SK-N-SH (cell line): Measurements from ENCODE around the gene TRPT1. TPM values are rescaled to one million over a fixed set of nuclear protein-coding genes. Genes with fewer than 3 reads are reported as not detected.

ENCODE experiments used
- CTCF ChIA-PET: fragments of 300-600, 350-600 bp; formaldehyde crosslinking; extraction: SDS; loops from one replicate; lab custom pipeline; 2021; lab: Yijun Ruan, JAX
- POLR2A ChIA-PET: fragments of 350-600 bp; sonication (Branson Sonifier 250); formaldehyde crosslinking; extraction: SDS; loops from one replicate; lab custom pipeline; 2020; ENCODE audit warnings: antibody characterized with exemption, inconsistent platforms; lab: Yijun Ruan, JAX
- DNase-seq: peaks from one replicate; pipeline ENCODE4 v3.0.0; 2012
- H2AFZ ChIP-seq: fragments of 200-600 bp; sonication (generic); 2 replicates; pipeline ENCODE4 v1.8.1; 2016; ENCODE audit warnings: antibody characterized with exemption, mild to moderate bottlenecking, low read depth
- H3F3A ChIP-seq: fragments of 200-600 bp; sonication (generic); replicated peaks from 2 replicates; pipeline ENCODE3; 2016; ENCODE audit warnings: antibody characterized with exemption, mild to moderate bottlenecking; ENCODE audit not compliant: insufficient read depth
- H3K27ac ChIP-seq, 2 experiments: fragments of 200-500 bp in 1 of 2; fragments of 200-600 bp in 1 of 2; sonication (Bioruptor generic) in 1 of 2; sonication (generic), shearing (Covaris generic) in 1 of 2; 2 replicates each; pipeline versions ENCODE4 v1.5.1 to v1.6.1; 2014 to 2016; ENCODE audit warnings: low read depth in 2 of 2, inconsistent platforms in 1 of 2, low read length in 1 of 2, mild to moderate bottlenecking in 1 of 2, mixed read lengths in 1 of 2
- H3K27me3 ChIP-seq: fragments of 200-600 bp; sonication (generic), shearing (Covaris generic); 2 replicates; pipeline ENCODE4 v1.6.1; 2016; ENCODE audit warnings: mixed run types; ENCODE audit not compliant: insufficient read depth
- H3K36me3 ChIP-seq, 2 experiments: fragments of 200-500 bp in 1 of 2; fragments of 200-600 bp in 1 of 2; sonication (Bioruptor generic) in 1 of 2; sonication (generic) in 1 of 2; replicated peaks in 1 of 2; 2 replicates each; pipeline versions ENCODE3 to v1.5.1; 2014 to 2016; ENCODE audit warnings: low read length in 1 of 2, mild to moderate bottlenecking in 1 of 2; ENCODE audit not compliant: insufficient read depth in 2 of 2, control insufficient read depth in 1 of 2
- H3K4me1 ChIP-seq, 2 experiments: fragments of 200-500 bp in 1 of 2; fragments of 200-600 bp in 1 of 2; sonication (Bioruptor generic) in 1 of 2; sonication (generic), shearing (Covaris generic) in 1 of 2; 2 replicates each; pipeline versions ENCODE4 v1.5.1 to v1.6.1; 2014 to 2016; ENCODE audit warnings: low read depth in 1 of 2, low read length in 1 of 2, mixed run types in 1 of 2; ENCODE audit not compliant: insufficient read depth in 2 of 2, control insufficient read depth in 1 of 2
- H3K4me2 ChIP-seq: fragments of 200-600 bp; sonication (generic), shearing (Covaris generic); 2 replicates; pipeline ENCODE4 v1.6.1; 2017; ENCODE audit warnings: mixed run types
- H3K4me3 ChIP-seq, 2 experiments: fragments of 200-500 bp in 1 of 2; fragments of 200-600 bp in 1 of 2; sonication (Bioruptor generic) in 1 of 2; sonication (generic), shearing (Covaris generic) in 1 of 2; 2 replicates each; pipeline versions ENCODE4 v1.5.1 to v1.8.1; 2014 to 2016; ENCODE audit warnings: low read depth in 2 of 2, inconsistent platforms in 1 of 2, low read length in 1 of 2, mild to moderate bottlenecking in 1 of 2, mixed read lengths in 1 of 2, moderate library complexity in 1 of 2
- H3K79me2 ChIP-seq: fragments of 200-600 bp; sonication (generic); 2 replicates; pipeline ENCODE4 v1.8.1; 2017; ENCODE audit warnings: mild to moderate bottlenecking; ENCODE audit not compliant: insufficient read depth
- H3K9ac ChIP-seq: fragments of 200-600 bp; sonication (generic); 2 replicates; pipeline ENCODE4 v1.6.1; 2017; ENCODE audit warnings: mixed run types
- H3K9me2 ChIP-seq: fragments of 200-600 bp; sonication (generic); 2 replicates; pipeline ENCODE4 v1.6.1; 2017; ENCODE audit warnings: mixed run types
- H3K9me3 ChIP-seq: fragments of 200-600 bp; sonication (generic); 2 replicates; pipeline ENCODE4 v1.6.1; 2017; ENCODE audit warnings: mixed run types, mild to moderate bottlenecking, moderate library complexity
- H4K20me1 ChIP-seq: fragments of 200-600 bp; sonication (generic); 2 replicates; pipeline ENCODE4 v1.6.1; 2017; ENCODE audit warnings: mild to moderate bottlenecking, mixed run types; ENCODE audit not compliant: insufficient read depth
- ELF1 ChIP-seq: IDR thresholded peaks from 2 replicates; pipeline ENCODE4 v1.4.0; 2012
- EP300 ChIP-seq, 2 experiments: IDR thresholded peaks; 2 replicates each; pipeline versions ENCODE4 v1.4.0 to v1.6.1; 2012; ENCODE audit warnings: borderline replicate concordance in 1 of 2, low read depth in 1 of 2, low read length in 1 of 2
- FOSL2 ChIP-seq: IDR thresholded peaks from 2 replicates; pipeline ENCODE4 v1.4.0; 2012; ENCODE audit warnings: low read depth, mild to moderate bottlenecking, moderate library complexity, borderline replicate concordance
- FOXJ3 ChIP-seq: sonication (generic); formaldehyde crosslinking; IDR thresholded peaks from 2 replicates; pipeline ENCODE4 v1.5.1; 2020; ENCODE audit warnings: mild to moderate bottlenecking, missing genetic modification reagents
- FOXM1 ChIP-seq: IDR thresholded peaks from 2 replicates; pipeline ENCODE4 v1.4.0; 2012; ENCODE audit warnings: low read depth, mild to moderate bottlenecking
- GABPA ChIP-seq: IDR thresholded peaks from 2 replicates; pipeline ENCODE4 v1.4.0; 2012; ENCODE audit warnings: low read depth, mild to moderate bottlenecking
- IRF3 ChIP-seq: fragments of 150-350 bp; IDR thresholded peaks from 2 replicates; pipeline ENCODE4 v1.6.1; 2016; ENCODE audit warnings: mild to moderate bottlenecking, low read depth, low read length
- JUND ChIP-seq: IDR thresholded peaks from 2 replicates; pipeline ENCODE4 v1.4.0; 2012
- MAX ChIP-seq: IDR thresholded peaks from 2 replicates; pipeline ENCODE4 v1.4.0; 2012; ENCODE audit warnings: low read depth
- MXI1 ChIP-seq: IDR thresholded peaks from 2 replicates; pipeline ENCODE4 v1.6.1; 2012; ENCODE audit warnings: mild to moderate bottlenecking, low read depth, low read length, improper control_type of control experiment
- NRF1 ChIP-seq: IDR thresholded peaks from 2 replicates; pipeline ENCODE4 v1.6.1; 2012; ENCODE audit warnings: low read depth, mild to moderate bottlenecking, low read length
- PBX3 ChIP-seq: IDR thresholded peaks from 2 replicates; pipeline ENCODE4; 2012
- RAD21 ChIP-seq: IDR thresholded peaks from 2 replicates; pipeline ENCODE4 v1.6.1; 2012; ENCODE audit warnings: mild to moderate bottlenecking, low read length
- RCOR1 ChIP-seq: fragments of 150-350 bp; IDR thresholded peaks from 2 replicates; pipeline ENCODE4 v1.6.1; 2017; ENCODE audit warnings: antibody characterized with exemption, low read length
- RXRA ChIP-seq: IDR thresholded peaks from 2 replicates; pipeline ENCODE4 v1.4.0; 2012; ENCODE audit warnings: low read depth, mild to moderate bottlenecking, borderline replicate concordance
- TAF1 ChIP-seq: IDR thresholded peaks from 2 replicates; pipeline ENCODE4 v1.6.1; 2012; ENCODE audit warnings: low read depth, mild to moderate bottlenecking, low read length, moderate library complexity, borderline replicate concordance
- TEAD4 ChIP-seq: IDR thresholded peaks from 2 replicates; pipeline ENCODE4 v1.4.0; 2012; ENCODE audit warnings: mild to moderate bottlenecking, borderline replicate concordance; ENCODE audit not compliant: insufficient read depth
- USF2 ChIP-seq: fragments of 150-350 bp; IDR thresholded peaks from 2 replicates; pipeline ENCODE4 v1.6.1; 2017; ENCODE audit warnings: antibody characterized with exemption, low read length, low read depth, borderline replicate concordance
- YY1 ChIP-seq: IDR thresholded peaks from 2 replicates; pipeline ENCODE4 v1.4.0; 2012; ENCODE audit warnings: low read depth, mild to moderate bottlenecking
- ZBTB33 ChIP-seq: IDR thresholded peaks from 2 replicates; pipeline ENCODE4 v1.4.0; 2012; ENCODE audit warnings: low read depth, borderline replicate concordance
- WGBS: methylation state at CpG from one replicate; pipeline ENCODE4 v1.1.6; 2017; ENCODE audit warnings: low lambda C conversion rate; 5-methylcytosine and 5-hydroxymethylcytosine counted together
- polyA plus RNA-seq, 3 experiments: library from polyadenylated mRNA; depleted of rRNA; stranded (reverse); fragments of >200 nt; gene quantifications; 2 replicates each; pipeline ENCODE4 v1.2.3, GENCODE V29; 2012

The TRPT1 gene
- polyA plus RNA-seq, 1 of the 3 experiments (the other 2 are of a cell fraction), result 62.4 TPM

GRCh38 chr11:64208796-64209562 lies 17.0 kb downstream of the TRPT1 start:
- Histone ChIP-seq H4K20me1 (peaks cover 4% of the 10 kb centered on the region), H3K27ac (no peak overlapping the region), H3K9me3 (no peaks in the 10 kb centered on the region), H2AFZ (no peak overlapping the region), H3K79me2 (no peaks in the 10 kb centered on the region; the same call in 1 of the 2 replicates), H3K4me2 (no peak overlapping the region), H3K9ac (no peak overlapping the region), H3K4me1 (peaks cover 4 to 25% of the 10 kb centered on the region in 2 experiments; a peak in 3 of 4 replicates), H3K9me2 (no peaks in the 10 kb centered on the region), H3K4me3 (no peak overlapping the region), H3K36me3 (peaks cover 10 to 13% of the 10 kb centered on the region in 2 experiments), H3F3A (peaks cover 11% of the 10 kb centered on the region), H3K27me3 (no peaks in the 10 kb centered on the region)
- ChIA-PET POLR2A (interaction anchor here (1.1 to 1.7 kb wide), 2 partner anchors 17 to 95 kb away, joined by 3 to 6 read pairs; partner anchors contain the start of genes NUDT22 and TRPT1), CTCF (no interaction called here)
- WGBS, result 96% methylated on average over 18 of the region's 18 CpGs
- peak; percentile 39 for DNase-seq
- no peak for TF ChIP-seq RCOR1
- TF ChIP-seq EP300 (IDR thresholded peaks at IDR 0.05; ENCODE audit: borderline replicate concordance in 1 of 2, low read depth in 1 of 2, low read length in 1 of 2), result no peak
- no peak for TF ChIP-seq RXRA
- TF ChIP-seq FOSL2, result no peak
- no peak for TF ChIP-seq MAX
- no peak for TF ChIP-seq ELF1
- no peak for TF ChIP-seq IRF3
- TF ChIP-seq ZBTB33, result no peak
- TF ChIP-seq NRF1, result no peak
- no peak for TF ChIP-seq GABPA
- no peak for TF ChIP-seq MXI1
- TF ChIP-seq FOXJ3 (CRISPR knock-in tag), result no peak
- no peak for TF ChIP-seq USF2
- no peak for TF ChIP-seq JUND
- TF ChIP-seq RAD21, result no peak
- no peak for TF ChIP-seq PBX3
- no peak for TF ChIP-seq FOXM1
- TF ChIP-seq YY1, result no peak
- no peak for TF ChIP-seq TAF1
- TF ChIP-seq TEAD4, result no peak
- TF ChIP-seq, all 33 proteins: peak for 0
